Activated CD4-positive, alpha-beta T cell treated with anti-CD3 and anti-CD28 coated beads, Interleukin-2, amount 10 ng/mL, durations not matched to agents 7 days and 5 days (primary cell): ENCODE data around the gene TMEM150C. TPM values are rescaled to one million over a fixed set of nuclear protein-coding genes. Genes with fewer than 3 reads are reported as not detected.
"Not testable (repeated sequence)": the region's sequence is repeated elsewhere in the genome, so short reads cannot be mapped to it uniquely, and the experiment has no call there.

ENCODE experiments used
- CTCF ChIA-PET: fragments of 350-600 bp; sonication (Branson Sonifier 250); formaldehyde crosslinking; loops from one replicate; lab custom pipeline; 2021; ENCODE audit warnings: antibody characterized with exemption; lab: Charles Lee
- POLR2A ChIA-PET: fragments of 350-600 bp; sonication (Branson Sonifier 250); formaldehyde crosslinking; loops from one replicate; lab custom pipeline; 2021; ENCODE audit warnings: antibody characterized with exemption; lab: Charles Lee
- DNase-seq: peaks from one replicate; pipeline ENCODE4 v3.0.0-alpha.2; 2020
- H3K27ac Mint-ChIP-seq: one replicate; pipeline ENCODE4 v1.8.0; 2021; ENCODE audit warnings: mild to moderate bottlenecking, moderate library complexity, mixed read lengths
- H3K27me3 Mint-ChIP-seq: one replicate; pipeline ENCODE4 v1.8.0; 2021; ENCODE audit warnings: mixed read lengths
- H3K36me3 Mint-ChIP-seq: one replicate; pipeline ENCODE4 v1.8.0; 2021; ENCODE audit warnings: low read depth, mixed read lengths
- H3K4me1 Mint-ChIP-seq: one replicate; pipeline ENCODE4 v1.8.0; 2021; ENCODE audit warnings: mixed read lengths
- H3K4me3 Mint-ChIP-seq: one replicate; pipeline ENCODE4 v1.8.0; 2021; ENCODE audit warnings: mild to moderate bottlenecking, moderate library complexity, mixed read lengths
- H3K9me3 Mint-ChIP-seq: one replicate; pipeline ENCODE4 v1.8.0; 2021; ENCODE audit warnings: mixed read lengths
- total RNA-seq, 2 experiments: library from RNA; stranded (reverse); gene quantifications; one replicate each; pipeline ENCODE4 v1.2.3, GENCODE V29; 2021

TMEM150C gene
- total RNA-seq, 2 experiments from 2014 or later, result not detected

DNA sequence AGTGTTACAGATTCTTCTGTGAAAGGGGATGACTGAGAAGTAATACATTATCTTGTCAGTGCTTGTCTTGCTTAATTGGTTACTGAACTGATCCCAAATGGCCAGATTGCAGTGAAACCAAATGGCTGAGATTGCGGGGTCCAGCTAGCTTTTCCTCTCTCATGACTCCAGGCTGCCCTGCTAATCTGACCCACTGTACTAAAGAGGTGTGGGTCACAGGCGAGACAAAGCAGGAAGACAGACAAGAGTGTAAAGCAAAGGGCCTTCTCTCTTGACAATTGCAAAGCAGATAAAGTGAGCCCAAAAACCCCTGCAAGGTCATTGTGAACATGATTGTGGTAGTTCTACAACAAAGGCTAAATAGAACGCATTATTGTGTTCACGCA lies 2.1 kb downstream of the TMEM150C start:
- H3K27ac Mint-ChIP-seq, result no peak overlapping the region
- H3K36me3 Mint-ChIP-seq, result peaks cover 6% of the 10 kb centered on the region
- peaks cover 10% of the 10 kb centered on the region for H3K4me1 Mint-ChIP-seq
- DNase-seq, result no peak
- POLR2A ChIA-PET, result no interaction called here
- CTCF ChIA-PET, result interaction anchor here (1.0 kb wide), 1 partner anchor 28 kb away, joined by 5 read pairs; no protein-coding TSS in a partner anchor
- H3K4me3 Mint-ChIP-seq, result no peak overlapping the region
- H3K27me3 Mint-ChIP-seq, result peaks cover 70% of the 10 kb centered on the region
- H3K9me3 Mint-ChIP-seq, result no peaks in the 10 kb centered on the region

- H3K9me3 Mint-ChIP-seq, H3K4me1 Mint-ChIP-seq, DNase-seq, H3K4me3 Mint-ChIP-seq, H3K36me3 Mint-ChIP-seq, POLR2A ChIA-PET, H3K27ac Mint-ChIP-seq: not testable (repeated sequence)
- CTCF ChIA-PET, result interaction anchor here (1.0 kb wide), 1 partner anchor 28 kb away, joined by 5 read pairs; no protein-coding TSS in a partner anchor
- peaks cover 71% of the 10 kb centered on the region for H3K27me3 Mint-ChIP-seq
These were observed 2.6 kb downstream of the TMEM150C start for GRCh38 chr4:82559090-82559734.

- H3K4me3 Mint-ChIP-seq, result no peak overlapping the region
- DNase-seq, result no peak
- H3K27ac Mint-ChIP-seq, result no peak overlapping the region
- CTCF ChIA-PET, result interaction anchor here (1.0 kb wide), 1 partner anchor 38 kb away, joined by 3 read pairs; no protein-coding TSS in a partner anchor
- no peaks in the 10 kb centered on the region for H3K36me3 Mint-ChIP-seq
- H3K9me3 Mint-ChIP-seq, result no peaks in the 10 kb centered on the region
- POLR2A ChIA-PET, result no interaction called here
- peaks cover 44% of the 10 kb centered on the region for H3K27me3 Mint-ChIP-seq
- no peaks in the 10 kb centered on the region for H3K4me1 Mint-ChIP-seq
These were observed 6.5 kb downstream of the TMEM150C start for GRCh38 chr4:82555276-82555675.

- CTCF ChIA-PET, result no interaction called here
These were observed 8.8 kb downstream of the TMEM150C start for GRCh38 chr4:82553020-82553419.

DNA sequence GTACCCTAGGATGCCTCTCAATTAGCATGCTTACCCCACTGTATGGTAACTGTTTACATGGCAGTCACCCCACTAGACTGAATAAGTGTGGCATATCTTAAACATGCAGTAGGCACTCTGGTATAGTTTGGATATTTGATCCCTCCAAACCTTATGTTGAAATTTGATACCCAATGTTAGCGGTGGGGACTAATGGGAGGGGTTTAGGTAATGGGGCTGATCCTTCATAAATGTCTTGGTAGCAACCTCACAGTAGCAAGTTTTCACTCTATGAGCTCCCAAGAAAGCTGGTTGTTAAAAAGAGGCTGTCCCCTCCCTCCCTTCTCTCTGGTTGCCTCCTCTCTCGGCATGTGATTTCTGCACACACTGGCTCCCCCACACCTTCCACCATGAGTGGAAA lies 10.1 kb downstream of the TMEM150C start:
- no peak for DNase-seq
- H3K9me3 Mint-ChIP-seq, result no peaks in the 10 kb centered on the region
- POLR2A ChIA-PET, result no interaction called here
- no peak overlapping the region for H3K27ac Mint-ChIP-seq
- H3K4me1 Mint-ChIP-seq, result no peaks in the 10 kb centered on the region
- no peaks in the 10 kb centered on the region for H3K36me3 Mint-ChIP-seq
- CTCF ChIA-PET, result no interaction called here
- peaks cover 22% of the 10 kb centered on the region for H3K27me3 Mint-ChIP-seq
- H3K4me3 Mint-ChIP-seq, result no peak overlapping the region

More at GRCh38 chr4:82553020-82553419, 8.8 kb downstream of the TMEM150C start:
- Mint-ChIP-seq H3K27ac (no peak overlapping the region), H3K4me3 (no peak overlapping the region), H3K4me1 (no peaks in the 10 kb centered on the region), H3K36me3 (no peaks in the 10 kb centered on the region), H3K27me3 (peaks cover 28% of the 10 kb centered on the region), H3K9me3 (no peaks in the 10 kb centered on the region)
- POLR2A ChIA-PET, result no interaction called here
- no peak for DNase-seq

DNA sequence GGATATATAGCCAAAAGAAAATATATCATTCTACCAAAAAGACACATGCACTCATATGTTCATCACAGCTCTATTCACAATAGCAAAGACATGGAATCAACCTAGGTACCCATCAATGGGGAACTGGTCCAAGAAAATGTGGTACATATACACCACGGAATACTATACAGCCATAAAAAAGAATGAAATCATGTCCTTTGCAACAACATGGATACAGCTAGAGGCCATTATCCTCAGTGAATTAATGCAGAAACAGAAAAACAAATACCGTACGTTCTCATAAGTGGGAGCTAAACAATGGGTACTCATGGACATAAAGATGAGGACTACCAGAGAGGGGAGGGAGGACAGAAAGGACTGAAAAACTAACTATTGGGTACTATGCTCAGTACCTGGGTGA lies 13.9 kb downstream of the TMEM150C start:
- CTCF ChIA-PET, H3K9me3 Mint-ChIP-seq, H3K4me3 Mint-ChIP-seq, POLR2A ChIA-PET, H3K27ac Mint-ChIP-seq, H3K36me3 Mint-ChIP-seq, H3K4me1 Mint-ChIP-seq, DNase-seq: not testable (repeated sequence)
- peaks cover 10% of the 10 kb centered on the region for H3K27me3 Mint-ChIP-seq

DNA sequence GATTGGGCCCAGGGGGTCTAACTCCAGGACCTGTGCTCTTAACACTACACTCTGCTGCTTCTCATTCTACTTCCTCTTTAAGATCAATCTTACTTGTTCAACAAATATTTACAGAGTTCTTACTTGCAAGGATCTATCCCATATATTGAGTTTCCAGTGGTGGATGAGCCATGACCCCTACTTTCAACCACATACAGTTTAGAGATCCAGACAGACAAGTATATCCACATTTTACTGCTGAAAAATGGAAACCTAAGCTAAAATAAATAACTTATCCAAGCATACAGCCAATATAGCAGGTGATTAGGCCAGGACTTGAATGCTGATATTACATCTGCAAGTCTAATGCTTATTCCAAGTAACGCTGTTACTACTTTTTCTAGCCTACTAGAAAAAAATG lies 18.7 kb downstream of the TMEM150C start:
- no peak overlapping the region for H3K27ac Mint-ChIP-seq
- H3K36me3 Mint-ChIP-seq, result no peaks in the 10 kb centered on the region
- H3K9me3 Mint-ChIP-seq, result no peaks in the 10 kb centered on the region
- no peak for DNase-seq
- ChIA-PET CTCF (no interaction called here), POLR2A (no interaction called here)
- peaks cover 10% of the 10 kb centered on the region for H3K27me3 Mint-ChIP-seq
- H3K4me1 Mint-ChIP-seq, result no peaks in the 10 kb centered on the region
- no peak overlapping the region for H3K4me3 Mint-ChIP-seq

DNA sequence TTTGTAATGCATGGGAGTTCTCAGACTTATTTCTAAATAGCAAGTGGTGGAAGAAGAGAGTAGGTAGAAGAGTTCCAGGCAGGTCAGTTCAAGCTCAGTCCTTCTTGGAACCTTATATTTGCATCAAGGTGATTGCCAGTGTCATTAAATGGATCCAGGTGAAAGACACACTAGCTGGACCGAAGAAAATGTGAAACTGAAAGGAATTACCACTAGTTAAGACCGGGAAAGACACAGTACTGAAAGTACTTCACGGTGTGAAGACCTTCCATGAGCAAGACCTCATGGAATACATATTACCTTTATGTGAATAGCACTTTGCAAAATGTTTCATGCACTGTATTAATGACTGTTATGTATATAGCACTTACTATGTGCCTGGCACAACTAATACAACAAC lies 19.1 kb downstream of the TMEM150C start:
- Mint-ChIP-seq H3K9me3 (no peaks in the 10 kb centered on the region), H3K4me1 (no peaks in the 10 kb centered on the region), H3K36me3 (no peaks in the 10 kb centered on the region), H3K27ac (no peak overlapping the region), H3K27me3 (peaks cover 10% of the 10 kb centered on the region), H3K4me3 (no peak overlapping the region)
- no peak for DNase-seq
- ChIA-PET CTCF (no interaction called here), POLR2A (no interaction called here)

- no peaks in the 10 kb centered on the region for H3K36me3 Mint-ChIP-seq
- H3K27me3 Mint-ChIP-seq, result peaks cover 3% of the 10 kb centered on the region
- H3K4me1 Mint-ChIP-seq, result no peaks in the 10 kb centered on the region
- no peak for DNase-seq
- H3K27ac Mint-ChIP-seq, result no peak overlapping the region
- ChIA-PET POLR2A (no interaction called here), CTCF (no interaction called here)
- H3K4me3 Mint-ChIP-seq, result no peak overlapping the region
- no peaks in the 10 kb centered on the region for H3K9me3 Mint-ChIP-seq
These were observed 32.5 kb downstream of the TMEM150C start for GRCh38 chr4:82529322-82529721.

DNA sequence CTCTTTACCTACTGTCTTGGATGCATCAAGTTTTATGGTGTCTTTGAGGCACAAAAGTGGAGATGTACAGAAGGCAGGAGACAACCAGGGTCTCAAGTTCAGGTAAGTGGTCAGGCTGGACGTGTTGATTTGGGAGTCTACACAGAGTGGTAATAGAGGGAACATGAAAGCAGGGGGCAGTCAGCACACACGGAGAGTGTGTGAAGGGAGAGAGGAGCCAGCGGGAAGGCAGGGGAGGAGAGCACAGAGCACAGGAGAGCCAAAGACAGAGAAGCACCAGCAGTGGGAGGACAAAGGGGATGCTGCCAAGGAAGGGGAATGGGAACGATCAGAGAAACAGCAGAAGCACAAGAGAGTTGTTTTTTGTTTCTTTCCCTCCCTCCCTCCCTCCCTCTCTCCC lies 32.9 kb downstream of the TMEM150C start:
- Mint-ChIP-seq H3K27me3 (peaks cover 2% of the 10 kb centered on the region), H3K4me1 (no peaks in the 10 kb centered on the region)
- CTCF ChIA-PET, result no interaction called here

DNA sequence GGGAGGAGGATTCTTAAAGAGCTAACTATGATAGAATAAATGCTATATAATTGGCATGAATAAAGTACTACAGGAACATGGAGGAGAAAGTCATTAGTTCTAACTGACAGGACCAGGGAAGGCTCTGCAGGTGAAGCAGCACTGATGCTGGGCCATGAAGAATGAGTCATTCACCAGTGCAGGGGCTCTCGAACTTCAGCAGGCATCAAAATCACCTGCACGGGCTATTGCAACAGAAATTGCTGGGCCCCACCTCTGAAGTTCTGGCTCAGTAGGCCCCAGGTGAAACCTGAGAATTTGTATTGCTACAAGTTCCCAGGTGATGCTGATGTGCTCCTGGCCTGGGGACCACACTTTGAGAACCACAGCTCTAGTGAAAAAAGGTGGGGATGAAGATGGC lies 33.7 kb downstream of the TMEM150C start:
- H3K9me3 Mint-ChIP-seq, result no peaks in the 10 kb centered on the region

More for the DNA sequence above, 32.9 kb downstream of the TMEM150C start:
- POLR2A ChIA-PET, result no interaction called here
- Mint-ChIP-seq H3K36me3 (no peaks in the 10 kb centered on the region), H3K27ac (no peak overlapping the region), H3K4me3 (no peak overlapping the region), H3K9me3 (no peaks in the 10 kb centered on the region)
- no peak for DNase-seq

GRCh38 chr4:82525307-82525911 lies 36.4 kb downstream of the TMEM150C start:
- Mint-ChIP-seq H3K36me3 (no peaks in the 10 kb centered on the region), H3K27ac (no peak overlapping the region), H3K27me3 (peaks cover 7% of the 10 kb centered on the region), H3K9me3 (no peaks in the 10 kb centered on the region), H3K4me3 (no peak overlapping the region), H3K4me1 (no peaks in the 10 kb centered on the region)
- POLR2A ChIA-PET, result no interaction called here
- DNase-seq, result no peak
- CTCF ChIA-PET, result no interaction called here

More for the DNA sequence above, 33.7 kb downstream of the TMEM150C start:
- no peak for DNase-seq
- Mint-ChIP-seq H3K4me3 (no peak overlapping the region), H3K4me1 (no peaks in the 10 kb centered on the region), H3K27me3 (peaks cover 2% of the 10 kb centered on the region), H3K36me3 (no peaks in the 10 kb centered on the region), H3K27ac (no peak overlapping the region)
- ChIA-PET CTCF (no interaction called here), POLR2A (no interaction called here)

GRCh38 chr4:82524570-82525152 lies 37.1 kb downstream of the TMEM150C start:
- ChIA-PET POLR2A (no interaction called here), CTCF (no interaction called here)
- H3K4me3 Mint-ChIP-seq, result no peak overlapping the region
- H3K27me3 Mint-ChIP-seq, result peaks cover 7% of the 10 kb centered on the region
- no peak overlapping the region for H3K27ac Mint-ChIP-seq
- H3K36me3 Mint-ChIP-seq, result no peaks in the 10 kb centered on the region
- no peak for DNase-seq
- H3K9me3 Mint-ChIP-seq, result no peaks in the 10 kb centered on the region
- H3K4me1 Mint-ChIP-seq, result no peaks in the 10 kb centered on the region
